CD14-positive monocyte (primary cell): ENCODE data around the gene DEK. TPM values are rescaled to one million over a fixed set of nuclear protein-coding genes. Genes with fewer than 3 reads are reported as not detected.

ENCODE experiments used
- DNase-seq, 3 donors: peaks; one replicate each; pipeline ENCODE4 v3.0.0-alpha.2; 2011 to 2022
- H2AFZ ChIP-seq: 2 replicates; pipeline ENCODE4 v1.6.0; 2012; ENCODE audit warnings: mild to moderate bottlenecking, low read depth, low read length, inconsistent platforms; ENCODE audit not compliant: insufficient read depth, poor library complexity, severe bottlenecking
- H3K27ac ChIP-seq, 2 donors: 1 replicate in 1 of 2; 2 replicates in 1 of 2; pipeline ENCODE4 v1.5.1; 2012 to 2013; ENCODE audit warnings: low read length in 2 of 2, control low read depth in 1 of 2, inconsistent platforms in 1 of 2, low read depth in 1 of 2, mild to moderate bottlenecking in 1 of 2
- H3K27me3 ChIP-seq, 2 donors: one replicate each; pipeline versions ENCODE4 v1.6.0 to v1.6.1; 2011 to 2013; ENCODE audit warnings: low read length in 2 of 2; ENCODE audit not compliant: control insufficient read depth in 2 of 2, insufficient read depth in 2 of 2
- H3K36me3 ChIP-seq, 2 donors: replicated peaks in 1 of 2; 1 replicate in 1 of 2; 2 replicates in 1 of 2; pipeline versions ENCODE4 v1.5.1 to v1.6.1; 2012 to 2013; ENCODE audit warnings: low read length in 2 of 2, control low read depth in 1 of 2, inconsistent platforms in 1 of 2, mild to moderate bottlenecking in 1 of 2; ENCODE audit not compliant: insufficient read depth in 2 of 2, control insufficient read depth in 1 of 2
- H3K4me1 ChIP-seq, 2 donors: 1 replicate in 1 of 2; 2 replicates in 1 of 2; pipeline versions ENCODE4 v1.5.1 to v1.6.1; 2012 to 2013; ENCODE audit warnings: low read length in 2 of 2, control low read depth in 1 of 2, inconsistent platforms in 1 of 2, mild to moderate bottlenecking in 1 of 2, moderate library complexity in 1 of 2; ENCODE audit not compliant: insufficient read depth in 2 of 2, control insufficient read depth in 1 of 2
- H3K4me2 ChIP-seq: replicated peaks from 2 replicates; pipeline ENCODE3; 2012; ENCODE audit warnings: low read length, moderate library complexity, mild to moderate bottlenecking; ENCODE audit not compliant: poor library complexity, severe bottlenecking; ENCODE audit errors: extremely low read depth
- H3K4me3 ChIP-seq, 3 experiments: fragments of 200-600 bp in 1 of 3; sonication (generic) in 1 of 3; replicated peaks in 1 of 3; 1 replicate in 2 of 3; 2 replicates in 1 of 3; pipeline ENCODE4 v1.5.1; 2011 to 2013; ENCODE audit warnings: low read length in 3 of 3, mild to moderate bottlenecking in 3 of 3, control low read depth in 2 of 3, low read depth in 2 of 3, inconsistent platforms in 1 of 3, moderate library complexity in 1 of 3
- H3K79me2 ChIP-seq: 2 replicates; pipeline ENCODE4 v1.6.0; 2012; ENCODE audit warnings: mild to moderate bottlenecking, control low read depth, inconsistent platforms, low read length, moderate library complexity; ENCODE audit not compliant: insufficient read depth
- H3K9ac ChIP-seq: 2 replicates; pipeline ENCODE4 v1.6.0; 2017; ENCODE audit warnings: low read length, mild to moderate bottlenecking; ENCODE audit not compliant: insufficient read depth, poor library complexity, severe bottlenecking
- H3K9me3 ChIP-seq, 2 donors: replicated peaks in 1 of 2; 1 replicate in 1 of 2; 2 replicates in 1 of 2; pipeline versions ENCODE4 v1.5.1 to v1.6.1; 2012 to 2013; ENCODE audit warnings: low read length in 2 of 2, control low read depth in 1 of 2; ENCODE audit not compliant: control insufficient read depth in 1 of 2, insufficient read depth in 1 of 2
- H4K20me1 ChIP-seq: 2 replicates; pipeline ENCODE4 v1.6.0; 2012; ENCODE audit warnings: mild to moderate bottlenecking, low read length, control low read depth, moderate library complexity; ENCODE audit not compliant: insufficient read depth
- H3K27ac Mint-ChIP-seq, 7 donors: one replicate each; pipeline ENCODE4 v1.8.0; 2020; ENCODE audit warnings: mild to moderate bottlenecking in 7 of 7, mixed read lengths in 7 of 7, moderate library complexity in 6 of 7, inconsistent platforms in 2 of 7
- H3K27me3 Mint-ChIP-seq, 3 donors: one replicate each; pipeline ENCODE4 v1.8.0; 2021 to 2022; ENCODE audit warnings: low read depth in 3 of 3, mild to moderate bottlenecking in 3 of 3, mixed read lengths in 3 of 3, moderate library complexity in 3 of 3, inconsistent platforms in 1 of 3
- H3K36me3 Mint-ChIP-seq, 2 donors: one replicate each; pipeline ENCODE4 v1.8.0; 2020; ENCODE audit warnings: mixed read lengths in 2 of 2, inconsistent platforms in 1 of 2, mild to moderate bottlenecking in 1 of 2
- H3K4me1 Mint-ChIP-seq: one replicate; pipeline ENCODE4 v1.8.0; 2020; ENCODE audit warnings: mild to moderate bottlenecking, mixed read lengths
- H3K4me3 Mint-ChIP-seq, 2 donors: one replicate each; pipeline ENCODE4 v1.8.0; 2020; ENCODE audit warnings: mild to moderate bottlenecking in 2 of 2, mixed read lengths in 2 of 2, moderate library complexity in 1 of 2
- H3K9me3 Mint-ChIP-seq, 7 donors: one replicate each; pipeline ENCODE4 v1.8.0; 2020 to 2022; ENCODE audit warnings: mixed read lengths in 7 of 7, mild to moderate bottlenecking in 6 of 7, moderate library complexity in 6 of 7, inconsistent platforms in 2 of 7
- WGBS: methylation state at CpG from one replicate; pipeline ENCODE4 v1.1.5; 2013; ENCODE audit warnings: missing lambda C conversion rate; ENCODE audit not compliant: insufficient coverage; 5-methylcytosine and 5-hydroxymethylcytosine counted together
- intact Hi-C, 2 donors: fragments of 100-400 bp; cut with micrococcal nuclease; formaldehyde crosslinking; loops; one replicate each; pipeline versions ENCODE4 v1.15.0 to v1.15.1; 2023
- polyA plus RNA-seq, 3 donors: library from polyadenylated mRNA; depleted of rRNA in 1 of 3; unstranded in 2 of 3; stranded (reverse) in 1 of 3; fragments of 300-500 nt in 2 of 3; fragments of >200 nt in 1 of 3; fragmentation: Illumina TruSeq in 2 of 3; gene quantifications; 1 replicate in 2 of 3; 2 replicates in 1 of 3; pipeline ENCODE4 v1.2.3, GENCODE V29; 2012 to 2021
- TF ChIP-seq, protein P1 (sequence below): fragments of 200-600 bp; IDR thresholded peaks from one replicate; pipeline ENCODE4 v1.8.0; 2022; ENCODE audit warnings: antibody characterized with exemption, mild to moderate bottlenecking

DEK gene
- polyA plus RNA-seq, 3 donors, result 32.3 to 63.9 (median 56.5) TPM

DNA sequence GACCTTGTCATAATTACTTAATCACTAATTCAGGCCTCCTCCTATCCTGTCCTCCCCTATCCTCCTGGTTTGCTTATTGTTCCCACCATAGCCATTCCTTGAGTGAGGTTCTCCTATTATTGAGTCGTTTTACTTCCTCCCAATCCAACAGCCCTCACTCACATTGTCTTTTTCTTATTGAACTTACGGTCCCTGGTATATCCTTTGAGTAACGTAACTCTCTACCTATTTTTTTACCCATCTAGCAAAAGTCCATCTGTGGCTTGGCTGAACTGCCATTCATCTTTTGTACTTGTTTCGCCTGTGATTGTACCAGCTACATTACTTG, 43.1 kb downstream of the DEK start:
- peaks cover 0 to 3% (median 0%) of the 10 kb centered on the region in 3 donors for H3K27me3 Mint-ChIP-seq
- H3K27ac Mint-ChIP-seq, result peak overlapping the region in 2 of 7 donors; percentile 10 to 84

DNA sequence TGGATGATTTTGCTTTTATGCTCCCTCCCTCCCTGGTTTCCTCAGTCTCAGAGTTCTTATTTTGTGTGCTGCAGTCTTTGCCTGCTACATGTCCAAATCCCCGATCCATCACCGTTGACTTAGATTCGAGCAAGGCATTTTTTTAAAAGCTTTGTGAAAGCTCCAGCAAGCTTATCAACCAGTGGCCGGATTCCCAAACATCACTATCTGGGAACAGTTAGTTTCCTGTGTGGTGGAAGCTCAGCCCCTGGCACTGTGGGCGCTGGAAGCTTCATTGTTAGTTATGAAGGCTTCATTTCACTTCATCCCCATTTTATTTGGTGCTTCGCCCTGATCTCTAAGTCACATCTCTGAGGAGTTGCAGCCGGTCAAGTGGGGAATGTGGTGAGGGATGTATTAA, 44.7 kb downstream of the DEK start:
- no peak overlapping the region for H3K4me3 Mint-ChIP-seq
- peaks cover 69 to 78% of the 10 kb centered on the region in 2 donors for H3K36me3 Mint-ChIP-seq

More for the DNA sequence above, 43.1 kb downstream of the DEK start:
- DNase-seq, result no peak
- Histone ChIP-seq H3K27ac (peak overlapping the region in 1 of 2 donors; percentile 55), H3K9ac (no peak overlapping the region), H4K20me1 (peaks cover 64% of the 10 kb centered on the region), H3K4me3 (no peak overlapping the region), H3K27me3 (no peaks in the 10 kb centered on the region), H2AFZ (no peak overlapping the region), H3K9me3 (no peaks in the 10 kb centered on the region), H3K36me3 (peaks cover 91 to 99% of the 10 kb centered on the region in 2 donors), H3K79me2 (peaks cover 3% of the 10 kb centered on the region), H3K4me1 (peaks cover 3% of the 10 kb centered on the region in 2 donors), H3K4me2 (no peak overlapping the region)
- Mint-ChIP-seq H3K36me3 (peaks cover 75 to 80% of the 10 kb centered on the region in 2 donors), H3K9me3 (peaks cover 0 to 3% (median 0%) of the 10 kb centered on the region in 7 donors), H3K4me3 (no peak overlapping the region), H3K4me1 (peaks cover 3% of the 10 kb centered on the region)
- intact Hi-C loops, result no loop called here
- 100% methylated on average over 1 of the region's 4 CpGs for WGBS
- TF ChIP-seq, protein P1, sequence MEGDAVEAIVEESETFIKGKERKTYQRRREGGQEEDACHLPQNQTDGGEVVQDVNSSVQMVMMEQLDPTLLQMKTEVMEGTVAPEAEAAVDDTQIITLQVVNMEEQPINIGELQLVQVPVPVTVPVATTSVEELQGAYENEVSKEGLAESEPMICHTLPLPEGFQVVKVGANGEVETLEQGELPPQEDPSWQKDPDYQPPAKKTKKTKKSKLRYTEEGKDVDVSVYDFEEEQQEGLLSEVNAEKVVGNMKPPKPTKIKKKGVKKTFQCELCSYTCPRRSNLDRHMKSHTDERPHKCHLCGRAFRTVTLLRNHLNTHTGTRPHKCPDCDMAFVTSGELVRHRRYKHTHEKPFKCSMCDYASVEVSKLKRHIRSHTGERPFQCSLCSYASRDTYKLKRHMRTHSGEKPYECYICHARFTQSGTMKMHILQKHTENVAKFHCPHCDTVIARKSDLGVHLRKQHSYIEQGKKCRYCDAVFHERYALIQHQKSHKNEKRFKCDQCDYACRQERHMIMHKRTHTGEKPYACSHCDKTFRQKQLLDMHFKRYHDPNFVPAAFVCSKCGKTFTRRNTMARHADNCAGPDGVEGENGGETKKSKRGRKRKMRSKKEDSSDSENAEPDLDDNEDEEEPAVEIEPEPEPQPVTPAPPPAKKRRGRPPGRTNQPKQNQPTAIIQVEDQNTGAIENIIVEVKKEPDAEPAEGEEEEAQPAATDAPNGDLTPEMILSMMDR, result no peak

More for the DNA sequence above, 44.7 kb downstream of the DEK start:
- DNase-seq, result no peak
- Mint-ChIP-seq H3K27me3 (peaks cover 0 to 3% (median 0%) of the 10 kb centered on the region in 3 donors), H3K4me1 (peaks cover 19% of the 10 kb centered on the region), H3K9me3 (peaks cover 0 to 3% (median 0%) of the 10 kb centered on the region in 7 donors), H3K27ac (peak overlapping the region in 5 of 7 donors; percentile 3 to 68 (median 11))
- no peaks in the 10 kb centered on the region for H3K9me3 ChIP-seq
- H3K79me2 ChIP-seq, result no peaks in the 10 kb centered on the region
- no peak overlapping the region for H3K4me3 ChIP-seq
- 60% methylated on average over 1 of the region's 7 CpGs for WGBS
- no peak overlapping the region for H3K9ac ChIP-seq
- H3K27me3 ChIP-seq, result no peaks in the 10 kb centered on the region
- H3K4me2 ChIP-seq, result no peak overlapping the region
- intact Hi-C loops, result no loop called here
- H3K27ac ChIP-seq, result peak overlapping the region in 1 of 2 donors; percentile 10
- peaks cover 82 to 90% of the 10 kb centered on the region in 2 donors for H3K36me3 ChIP-seq
- H2AFZ ChIP-seq, result no peak overlapping the region
- TF ChIP-seq, protein P1, result no peak
- peaks cover 20% of the 10 kb centered on the region in 2 donors for H3K4me1 ChIP-seq
- H4K20me1 ChIP-seq, result peaks cover 60% of the 10 kb centered on the region
